IPS-NIHi7 (cell line): Measurements from ENCODE around the gene PLXNB3.
A peak's percentile ranks its signal among the peaks of the same experiment; 100 is the strongest.
"Not testable (repeated sequence)": the region's sequence is repeated elsewhere in the genome, so short reads cannot be mapped to it uniquely, and the experiment has no call there.

Experiments
- DNase-seq: peaks from one replicate; pipeline ENCODE4 v3.0.0; 2012; ENCODE audit warnings: mixed read lengths; ENCODE audit errors: extremely low spot score

PLXNB3 gene

GRCh38 chrX:153763989-153764755 lies at the start of gene PLXNB3:
Gene PLXNB3 (plus strand): TSS chrX:153764249. CDS start chrX:153765536, 1,287 bp downstream.
- DNase-seq: peak; percentile 80

DNA sequence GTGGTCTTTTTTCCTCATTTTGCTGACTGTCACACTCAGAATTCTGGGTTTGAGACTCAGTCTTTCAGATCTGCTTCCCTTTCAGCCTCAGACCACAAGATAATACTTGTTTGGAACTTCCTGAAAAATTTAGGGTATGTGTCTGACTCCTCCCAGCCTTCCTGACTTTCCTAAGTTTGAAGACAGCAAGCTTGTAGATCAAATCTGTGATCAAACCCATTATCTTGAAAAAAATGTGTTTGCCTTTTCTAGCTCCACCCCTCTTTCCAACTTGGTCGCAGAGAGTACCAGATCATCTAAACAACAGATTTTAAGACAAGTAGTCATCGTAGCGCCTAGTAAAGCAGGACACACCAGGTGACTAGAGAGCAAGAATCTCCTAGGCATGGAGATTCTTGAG lies 49.8 kb upstream of the PLXNB3 start:
- DNase-seq: no peak

- DNase-seq: no peak
Observed at GRCh38 chrX:153717445-153717844, 46.6 kb upstream of the PLXNB3 start.

GRCh38 chrX:153719238-153719637 lies 44.8 kb upstream of the PLXNB3 start:
- DNase-seq: no peak

DNA sequence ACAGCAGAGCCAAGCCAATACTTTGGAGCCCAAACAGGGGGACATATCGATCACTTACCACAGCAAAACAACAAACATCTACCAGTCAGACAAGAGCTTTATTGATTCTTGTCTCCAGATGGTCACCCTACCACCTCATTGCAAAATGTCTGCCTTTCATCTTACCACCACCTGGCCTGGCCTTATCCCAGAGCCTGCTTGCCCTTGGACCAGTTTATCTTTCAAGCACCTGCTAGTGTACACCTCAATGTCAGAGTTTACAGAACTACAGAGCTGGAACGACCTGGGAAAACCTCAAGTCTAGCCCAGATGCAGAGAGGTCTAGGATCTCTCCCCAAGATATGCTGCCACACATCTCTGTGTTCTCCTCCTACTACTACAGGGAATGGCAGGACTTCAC lies 44.3 kb upstream of the PLXNB3 start:
- no peak for DNase-seq

DNA sequence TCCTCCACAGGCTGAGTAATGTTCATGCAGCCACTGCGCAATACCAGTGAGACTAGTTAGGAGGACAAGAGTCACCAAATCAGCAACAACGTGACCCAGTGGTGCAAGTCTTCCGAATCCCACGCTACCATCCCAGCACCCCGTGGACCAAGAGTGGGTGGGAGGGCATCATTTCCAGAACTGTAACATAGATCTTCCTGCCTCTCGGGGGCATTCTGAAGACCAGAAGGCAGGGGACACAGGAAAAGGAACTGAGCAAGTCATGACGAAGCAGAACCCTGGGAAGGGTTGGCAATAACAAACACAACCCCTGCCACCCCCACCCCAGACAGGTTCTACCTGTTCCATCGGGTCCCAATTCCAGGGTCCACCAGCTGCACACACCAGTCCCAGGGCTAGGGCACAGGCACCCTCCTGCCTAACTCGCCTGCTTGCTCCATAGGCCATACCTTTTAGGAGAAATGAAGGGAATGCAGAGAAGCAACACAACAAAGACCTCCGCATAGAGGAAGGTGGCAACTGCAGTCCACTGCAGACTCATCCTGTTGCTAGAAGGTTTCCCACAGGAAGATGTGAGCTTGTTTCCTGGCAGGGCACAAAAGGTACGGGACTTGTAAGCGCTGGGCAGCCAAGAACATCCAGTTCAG lies 41.2 kb upstream of the PLXNB3 start:
- no peak for DNase-seq

DNA sequence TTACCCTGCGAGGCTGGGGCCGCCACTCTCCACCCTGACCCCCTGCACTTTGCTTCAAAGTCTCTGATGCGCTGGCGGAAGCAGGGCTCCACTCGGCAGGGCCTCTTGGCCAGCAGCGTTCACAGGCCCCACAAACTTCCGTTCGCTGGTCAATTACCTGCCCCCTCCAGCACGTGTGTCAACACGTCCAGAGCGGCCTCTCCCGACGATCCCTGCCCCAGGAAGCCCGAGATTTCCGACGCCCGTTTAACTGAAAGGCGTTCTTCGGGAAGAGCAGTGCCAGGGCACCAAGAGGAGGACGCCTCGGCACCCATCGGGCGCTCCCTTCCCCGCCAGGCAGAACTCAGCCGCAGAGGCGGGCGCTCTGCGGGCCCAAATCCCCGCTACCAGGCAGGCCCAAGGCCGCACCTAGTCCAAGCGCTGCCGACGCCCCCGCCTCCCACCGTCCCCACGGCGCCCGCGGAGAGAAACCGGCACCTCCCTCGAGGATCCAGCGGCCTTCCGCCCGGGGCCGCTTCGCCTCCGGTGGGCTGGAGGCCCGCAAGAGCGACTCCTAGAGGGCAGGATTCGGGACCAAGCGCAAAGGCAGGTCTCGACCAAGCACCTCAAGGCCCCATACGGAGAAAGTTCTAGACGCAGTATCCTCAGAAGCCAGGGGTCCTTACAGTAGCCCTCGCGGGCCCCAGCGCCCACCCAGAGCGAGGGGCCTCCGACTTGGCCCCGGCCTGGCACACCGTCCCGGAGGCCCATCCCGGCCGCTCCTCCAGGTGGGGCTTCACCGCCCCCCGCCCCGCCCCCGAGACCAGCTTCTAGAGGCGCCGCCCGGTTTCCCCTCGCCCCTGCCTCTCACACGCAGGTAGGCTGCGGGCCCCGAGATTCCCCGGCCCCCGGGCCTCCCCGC lies 40.4 kb upstream of the PLXNB3 start:
- DNase-seq: peak; percentile 44

DNA sequence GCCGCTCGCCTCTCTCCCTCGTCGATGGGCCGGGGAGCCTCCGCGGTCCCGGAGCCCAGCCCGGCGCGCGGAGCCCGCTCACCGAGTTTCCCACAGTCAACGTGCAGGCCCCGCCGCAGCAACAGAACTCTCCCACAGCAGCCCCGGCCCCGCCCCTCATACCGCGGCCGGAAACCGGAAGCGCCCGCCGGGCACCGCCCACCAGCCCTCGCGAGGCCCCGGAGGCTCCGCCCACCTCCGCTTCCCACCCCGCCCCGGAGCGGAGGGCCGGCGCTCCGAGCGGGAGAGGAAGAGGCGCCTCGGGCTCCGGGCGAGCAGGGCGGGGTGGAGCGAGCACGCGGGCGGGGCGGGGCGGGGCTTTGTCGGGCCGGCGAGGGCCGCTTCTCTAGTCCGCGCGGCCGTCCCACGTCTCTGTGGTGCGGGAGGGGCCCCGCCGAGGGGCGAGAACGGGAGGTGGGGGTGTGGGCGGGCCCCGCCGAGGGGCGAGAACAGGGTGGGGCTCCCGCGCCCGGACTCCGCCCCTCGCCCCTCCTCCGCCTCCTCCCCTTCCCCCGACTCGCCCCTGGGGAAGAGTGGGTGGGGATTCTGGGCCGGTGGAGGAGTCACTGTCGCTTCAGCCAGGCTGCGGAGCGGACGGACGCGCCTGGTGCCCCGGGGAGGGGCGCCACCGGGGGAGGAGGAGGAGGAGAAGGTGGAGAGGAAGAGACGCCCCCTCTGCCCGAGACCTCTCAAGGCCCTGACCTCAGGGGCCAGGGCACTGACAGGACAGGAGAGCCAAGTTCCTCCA lies 39.6 kb upstream of the PLXNB3 start, which contains the start of the genes ABCD1 and BCAP31:
Gene ABCD1, plus strand, starts transcription at position 605 of the 787 bp plus-strand sequence. CDS start 411 bp downstream, outside the sequence.
Gene BCAP31, minus strand, starts transcription at position 136 of the 787 bp plus-strand sequence. CDS start 1,143 bp downstream, outside the sequence.
- peak; percentile 84 for DNase-seq

DNA sequence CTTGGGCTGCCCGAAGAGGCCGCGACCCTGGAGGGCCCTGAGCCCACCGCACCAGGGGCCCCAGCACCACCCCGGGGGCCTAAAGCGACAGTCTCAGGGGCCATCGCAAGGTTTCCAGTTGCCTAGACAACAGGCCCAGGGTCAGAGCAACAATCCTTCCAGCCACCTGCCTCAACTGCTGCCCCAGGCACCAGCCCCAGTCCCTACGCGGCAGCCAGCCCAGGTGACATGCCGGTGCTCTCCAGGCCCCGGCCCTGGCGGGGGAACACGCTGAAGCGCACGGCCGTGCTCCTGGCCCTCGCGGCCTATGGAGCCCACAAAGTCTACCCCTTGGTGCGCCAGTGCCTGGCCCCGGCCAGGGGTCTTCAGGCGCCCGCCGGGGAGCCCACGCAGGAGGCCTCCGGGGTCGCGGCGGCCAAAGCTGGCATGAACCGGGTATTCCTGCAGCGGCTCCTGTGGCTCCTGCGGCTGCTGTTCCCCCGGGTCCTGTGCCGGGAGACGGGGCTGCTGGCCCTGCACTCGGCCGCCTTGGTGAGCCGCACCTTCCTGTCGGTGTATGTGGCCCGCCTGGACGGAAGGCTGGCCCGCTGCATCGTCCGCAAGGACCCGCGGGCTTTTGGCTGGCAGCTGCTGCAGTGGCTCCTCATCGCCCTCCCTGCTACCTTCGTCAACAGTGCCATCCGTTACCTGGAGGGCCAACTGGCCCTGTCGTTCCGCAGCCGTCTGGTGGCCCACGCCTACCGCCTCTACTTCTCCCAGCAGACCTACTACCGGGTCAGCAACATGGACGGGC lies 38.8 kb upstream of the PLXNB3 start:
- no peak for DNase-seq

DNA sequence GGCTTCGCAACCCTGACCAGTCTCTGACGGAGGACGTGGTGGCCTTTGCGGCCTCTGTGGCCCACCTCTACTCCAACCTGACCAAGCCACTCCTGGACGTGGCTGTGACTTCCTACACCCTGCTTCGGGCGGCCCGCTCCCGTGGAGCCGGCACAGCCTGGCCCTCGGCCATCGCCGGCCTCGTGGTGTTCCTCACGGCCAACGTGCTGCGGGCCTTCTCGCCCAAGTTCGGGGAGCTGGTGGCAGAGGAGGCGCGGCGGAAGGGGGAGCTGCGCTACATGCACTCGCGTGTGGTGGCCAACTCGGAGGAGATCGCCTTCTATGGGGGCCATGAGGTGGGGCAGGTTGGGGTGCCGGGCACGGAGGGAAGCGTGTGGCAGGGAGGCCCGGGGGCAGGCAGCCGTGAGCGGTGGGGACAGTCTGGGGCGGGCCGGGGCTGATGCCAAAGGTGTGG lies 38.2 kb upstream of the PLXNB3 start:
- no peak for DNase-seq

DNA sequence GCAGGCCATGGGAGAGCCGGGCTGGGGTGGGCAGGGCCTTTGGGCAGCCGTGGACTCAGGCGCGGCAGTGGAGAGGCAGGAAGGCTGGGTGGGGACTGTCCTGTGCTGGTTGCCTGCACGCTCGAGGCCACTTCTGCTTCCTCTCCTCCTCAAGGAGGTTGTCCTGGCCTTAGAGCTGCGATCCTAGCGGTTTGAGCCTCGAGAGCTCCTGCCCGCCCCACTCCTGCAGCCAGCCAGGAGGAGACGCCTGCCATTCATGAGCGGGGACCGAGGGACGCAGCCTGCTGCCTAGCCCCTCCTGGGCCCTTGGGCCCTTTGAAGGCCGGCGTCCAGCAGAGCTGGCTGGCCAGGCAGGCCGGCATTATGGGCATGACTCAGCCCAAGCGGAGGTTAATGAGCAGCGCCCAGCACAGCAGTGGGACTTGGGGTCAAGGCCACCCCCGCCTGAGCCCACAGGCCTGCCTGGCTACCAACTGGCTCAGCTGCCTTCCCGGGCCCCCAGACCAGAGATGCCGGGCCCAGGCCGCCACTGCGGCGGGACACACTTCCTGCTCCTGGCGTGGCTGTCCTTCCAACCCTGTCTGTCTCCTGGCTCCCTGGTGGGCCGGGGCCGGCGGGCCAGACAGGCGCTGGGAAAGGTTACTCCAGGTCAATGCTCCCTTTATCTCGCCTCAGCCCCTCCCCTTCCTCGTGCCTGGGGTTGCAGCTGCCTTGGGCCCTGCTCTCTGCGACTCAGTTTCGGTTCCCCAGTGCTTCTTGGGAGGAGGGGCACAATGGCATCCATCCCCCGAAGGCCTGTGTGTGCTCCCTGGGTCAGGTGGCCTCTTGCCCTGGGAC lies 37.5 kb upstream of the PLXNB3 start:
- DNase-seq: peak; percentile 71

- DNase-seq: no peak
Observed at GRCh38 chrX:153727123-153727931, 36.7 kb upstream of the PLXNB3 start.

DNA sequence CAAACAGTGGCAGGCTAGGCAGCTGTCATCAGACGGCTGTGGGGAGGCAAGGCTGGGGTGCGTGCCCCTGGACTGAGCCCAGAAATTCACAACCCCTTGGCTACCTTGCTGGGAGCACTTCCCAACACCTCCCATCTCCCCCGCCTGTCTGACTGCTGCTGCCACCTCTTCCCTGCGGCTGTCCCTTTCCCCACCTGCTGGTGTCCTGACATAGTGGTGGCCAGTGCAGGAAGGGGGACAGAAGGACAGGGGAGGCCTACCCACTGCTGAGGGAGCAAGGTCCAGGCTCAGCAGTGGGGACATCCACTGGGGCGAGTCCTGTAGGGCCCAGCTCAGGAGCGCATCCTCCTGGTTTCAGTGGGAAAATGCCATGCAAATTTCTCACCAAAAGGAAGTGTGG lies 36.0 kb upstream of the PLXNB3 start:
- DNase-seq: no peak

DNA sequence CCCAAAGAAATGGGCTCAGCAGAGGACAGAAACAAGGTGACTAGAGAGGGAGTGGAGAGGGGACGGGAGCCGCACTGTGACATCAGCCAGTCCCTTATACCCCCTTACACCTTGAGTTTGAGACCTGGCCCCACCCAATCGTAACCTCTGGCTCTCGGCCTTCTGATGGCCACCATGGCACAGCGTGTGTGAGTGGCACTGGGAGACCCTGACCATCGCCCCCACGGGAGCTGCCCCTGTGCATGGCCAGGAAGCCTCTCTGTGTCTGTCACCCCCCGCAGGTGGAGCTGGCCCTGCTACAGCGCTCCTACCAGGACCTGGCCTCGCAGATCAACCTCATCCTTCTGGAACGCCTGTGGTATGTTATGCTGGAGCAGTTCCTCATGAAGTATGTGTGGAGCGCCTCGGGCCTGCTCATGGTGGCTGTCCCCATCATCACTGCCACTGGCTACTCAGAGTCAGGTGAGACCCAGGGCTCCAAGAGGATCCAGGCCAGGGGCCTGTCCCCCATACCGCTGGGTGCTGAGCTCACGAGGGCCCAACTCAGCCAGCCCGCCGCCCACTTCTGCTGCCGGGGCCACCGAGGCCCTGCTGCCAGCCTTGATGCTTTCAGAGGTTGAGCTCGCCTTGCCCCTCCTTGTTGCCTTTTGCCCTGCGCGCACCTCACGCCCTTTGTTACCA lies 35.0 kb upstream of the PLXNB3 start:
- DNase-seq: no peak

GRCh38 chrX:153730115-153730514 lies 33.9 kb upstream of the PLXNB3 start:
- DNase-seq: not testable (repeated sequence)

DNA sequence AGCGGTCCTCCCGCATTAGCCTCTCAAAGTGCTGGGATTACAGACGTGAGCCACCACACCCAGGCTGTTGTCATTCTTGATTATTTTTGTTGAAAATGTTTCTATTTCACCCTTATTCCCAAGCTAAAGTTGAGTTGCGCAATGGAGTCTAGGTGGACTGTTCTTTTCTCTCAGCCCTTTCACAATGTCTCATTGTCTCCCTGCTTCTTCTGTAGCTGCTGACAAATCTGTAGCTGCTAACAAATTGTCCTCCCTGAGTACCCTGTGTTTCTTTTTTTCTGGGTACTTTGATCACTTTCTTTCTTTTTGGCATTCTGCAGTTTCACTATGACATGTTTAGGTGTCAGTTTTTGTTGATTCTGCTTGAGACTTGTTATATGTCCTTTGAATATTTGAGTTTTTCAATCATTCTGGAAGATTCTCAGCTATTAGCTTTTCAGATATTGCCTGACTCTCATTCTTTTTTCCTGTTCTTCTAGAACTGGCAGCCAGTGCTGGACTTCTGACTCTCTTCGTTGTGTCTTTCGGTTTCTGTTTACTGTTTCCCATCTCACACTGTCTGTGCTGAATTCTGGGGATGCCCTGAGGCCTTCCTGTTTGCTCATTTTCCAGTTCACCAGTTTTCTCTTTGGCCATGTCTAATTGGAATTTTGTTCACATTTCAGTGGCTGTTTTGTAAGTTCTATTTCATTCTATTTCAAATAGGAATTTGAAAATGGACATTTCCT lies 32.8 kb upstream of the PLXNB3 start:
- no peak for DNase-seq

DNA sequence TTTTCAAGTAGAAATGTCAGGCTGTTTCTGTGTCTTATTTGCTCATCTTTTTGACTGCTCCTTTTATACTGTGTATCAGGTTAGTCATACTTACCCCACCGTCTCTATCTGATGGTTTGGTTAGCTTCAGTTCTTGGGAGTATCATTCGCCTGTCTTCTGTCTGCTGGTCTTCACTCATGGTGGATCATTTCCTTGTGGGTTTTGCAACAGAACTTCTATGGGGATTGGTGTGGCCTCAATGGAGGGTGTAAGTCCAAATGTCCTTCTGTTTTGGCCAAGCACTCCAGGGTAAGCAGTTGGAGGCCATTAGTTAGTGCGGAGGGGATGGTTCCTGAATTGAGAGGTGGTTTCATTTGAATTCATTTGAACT lies 32.2 kb upstream of the PLXNB3 start:
- DNase-seq: no peak
